ENCODE results near the gene SPAG9. TPM values are rescaled to one million over a fixed set of nuclear protein-coding genes. Genes with fewer than 3 reads are reported as not detected.

SPAG9 gene
- total RNA-seq, result 99.6 TPM
- long read RNA-seq, partial matches to known transcripts, result 10 of 14 reads
- long read RNA-seq, other reads (novel, unspliced or antisense), result 4 of 14 reads

- DNase-seq (ENCODE audit: low spot score), result peak; percentile 99
These were observed at the start of gene SPAG9 for GRCh38 chr17:51120739-51121619. Gene SPAG9 (minus strand): TSS chr17:51120868. CDS start chr17:51120656, 212 bp downstream.

- no peak for DNase-seq (ENCODE audit: low spot score)
These were observed 48.7 kb upstream of the SPAG9 start for GRCh38 chr17:51169340-51169739.

GRCh38 chr17:51166987-51167931 is 46.6 kb upstream of the SPAG9 start:
- peak; percentile 89 for DNase-seq (ENCODE audit: low spot score)

- DNase-seq (ENCODE audit: low spot score), result peak; percentile 98
These were observed 45.7 kb upstream of the SPAG9 start, which contains the start of gene NME2 for GRCh38 chr17:51166198-51166986. Gene NME2 (plus strand): TSS chr17:51166411. CDS start chr17:51166831, 420 bp downstream.

- DNase-seq (ENCODE audit: low spot score), result peak; percentile 88
These were observed 45.1 kb upstream of the SPAG9 start for GRCh38 chr17:51165680-51166197.

GRCh38 chr17:51164911-51165679 is 44.4 kb upstream of the SPAG9 start:
- DNase-seq (ENCODE audit: low spot score), result no peak

GRCh38 chr17:51161541-51161940 is 40.9 kb upstream of the SPAG9 start:
- no peak for DNase-seq (ENCODE audit: low spot score)

GRCh38 chr17:51159604-51160003 is 38.9 kb upstream of the SPAG9 start:
- DNase-seq (ENCODE audit: low spot score), result no peak

GRCh38 chr17:51155416-51155815 is 34.7 kb upstream of the SPAG9 start:
- DNase-seq (ENCODE audit: low spot score), result no peak

GRCh38 chr17:51154176-51154575 is 33.5 kb upstream of the SPAG9 start:
- no peak for DNase-seq (ENCODE audit: low spot score)

GRCh38 chr17:51153210-51154072 is 32.8 kb upstream of the SPAG9 start, which contains the start of gene NME1:
Gene NME1 (plus strand): TSS chr17:51153559. CDS start chr17:51155655, 2,096 bp downstream.
- peak; percentile 98 for DNase-seq (ENCODE audit: low spot score)

- no peak for DNase-seq (ENCODE audit: low spot score)
These were observed 32.1 kb upstream of the SPAG9 start for GRCh38 chr17:51152766-51153209.

- no peak for DNase-seq (ENCODE audit: low spot score)
These were observed 30.3 kb upstream of the SPAG9 start for GRCh38 chr17:51150932-51151331.

GRCh38 chr17:51149163-51149562 is 28.5 kb upstream of the SPAG9 start:
- no peak for DNase-seq (ENCODE audit: low spot score)

GRCh38 chr17:51147650-51148049 is 27.0 kb upstream of the SPAG9 start:
- no peak for DNase-seq (ENCODE audit: low spot score)

- DNase-seq (ENCODE audit: low spot score), result no peak
These were observed 23.8 kb upstream of the SPAG9 start for GRCh38 chr17:51144266-51145022.

GRCh38 chr17:51142597-51142996 is 21.9 kb upstream of the SPAG9 start:
- no peak for DNase-seq (ENCODE audit: low spot score)

- no peak for DNase-seq (ENCODE audit: low spot score)
These were observed 15.3 kb upstream of the SPAG9 start for GRCh38 chr17:51135956-51136355.
